Thyroid gland (tissue), 4 donors: ENCODE data around the gene LRRN3. TPM values are rescaled to one million over a fixed set of nuclear protein-coding genes. Genes with fewer than 3 reads are reported as not detected.

Experiments used
- DNase-seq, 2 donors: peaks; one replicate each; pipeline ENCODE4 v3.0.0-alpha.2; 2019
- H3K27ac ChIP-seq, 3 donors: fragments of 200-600 bp; sonication (generic); 1 replicate in 2 of 3; 2 replicates in 1 of 3; pipeline ENCODE4 v1.5.1; 2016 to 2019; ENCODE audit warnings: mild to moderate bottlenecking in 1 of 3, moderate library complexity in 1 of 3
- H3K27me3 ChIP-seq: fragments of 200-600 bp; sonication (generic); one replicate; pipeline ENCODE4 v1.5.1; 2019
- H3K36me3 ChIP-seq, 2 donors: fragments of 200-600 bp; sonication (generic); one replicate each; pipeline ENCODE4 v1.5.1; 2016 to 2019
- H3K4me1 ChIP-seq, 2 donors: fragments of 200-600 bp; sonication (generic); one replicate each; pipeline ENCODE4 v1.5.1; 2017 to 2019
- H3K4me3 ChIP-seq, 3 donors: fragments of 200-600 bp; sonication (generic); replicated peaks in 1 of 3; 1 replicate in 2 of 3; 2 replicates in 1 of 3; pipeline ENCODE4 v1.5.1; 2016; ENCODE audit warnings: mild to moderate bottlenecking in 1 of 3
- H3K9me3 ChIP-seq: fragments of 200-600 bp; sonication (generic); one replicate; pipeline ENCODE4 v1.5.1; 2017
- CTCF ChIP-seq, 6 experiments: fragments of 200-600 bp in 3 of 6; fragments of 450-650 bp in 3 of 6; sonication (generic) in 3 of 6; IDR thresholded peaks; one replicate each; pipeline ENCODE4 v1.5.1; 2016 to 2019; ENCODE audit warnings: antibody characterized with exemption in 6 of 6, mild to moderate bottlenecking in 2 of 6, inconsistent platforms in 1 of 6, moderate library complexity in 1 of 6
- POLR2A ChIP-seq, 2 donors: fragments of 450-650 bp; IDR thresholded peaks; one replicate each; pipeline ENCODE4 v1.6.1; 2017; ENCODE audit warnings: antibody characterized with exemption in 2 of 2, mild to moderate bottlenecking in 2 of 2, moderate library complexity in 1 of 2
- WGBS, 2 donors: methylation state at CpG; one replicate each; pipeline ENCODE4 v1.1.5; 2017; 5-methylcytosine and 5-hydroxymethylcytosine counted together
- intact Hi-C: fragments of 100-400 bp; cut with DNase I; formaldehyde crosslinking; loops from one replicate; pipeline ENCODE4 v1.15.1; 2023
- total RNA-seq, 4 donors: library from RNA; depleted of rRNA; stranded (reverse); fragments of >200 nt; gene quantifications; one replicate each; pipeline ENCODE4 v1.2.3, GENCODE V29; 2016

LRRN3 gene
- total RNA-seq, 4 donors from 2014 or later, result 5.9 to 15.9 (median 9.7) TPM

GRCh38 chr7:111075498-111075897, 15.4 kb upstream of the LRRN3 start:
- no peaks in the 10 kb centered on the region for H3K4me1 ChIP-seq
- no peaks in the 10 kb centered on the region for H3K36me3 ChIP-seq
- no peaks in the 10 kb centered on the region for H3K9me3 ChIP-seq
- intact Hi-C loops, result no loop called here
- TF ChIP-seq POLR2A (IDR thresholded peaks at IDR 0.05) (no peak), CTCF (IDR thresholded peaks at IDR 0.05) (no peak)
- no peaks in the 10 kb centered on the region for H3K27me3 ChIP-seq
- WGBS, 2 donors, result 94% methylated on average over 5 of the region's 5 CpGs
- DNase-seq, result no peak
- no peak overlapping the region for H3K27ac ChIP-seq
- no peak overlapping the region for H3K4me3 ChIP-seq

GRCh38 chr7:111076205-111076604, 14.7 kb upstream of the LRRN3 start:
- Histone ChIP-seq H3K9me3 (no peaks in the 10 kb centered on the region), H3K27me3 (no peaks in the 10 kb centered on the region), H3K36me3 (no peaks in the 10 kb centered on the region), H3K4me3 (no peak overlapping the region), H3K4me1 (peaks cover under 1 to 4% of the 10 kb centered on the region in 2 donors), H3K27ac (no peak overlapping the region)
- intact Hi-C loops, result no loop called here
- no peak for DNase-seq
- TF ChIP-seq POLR2A (IDR thresholded peaks at IDR 0.05) (no peak), CTCF (IDR thresholded peaks at IDR 0.05) (no peak)

- DNase-seq, result no peak
- H3K4me3 ChIP-seq, result no peak overlapping the region
- H3K36me3 ChIP-seq, result no peaks in the 10 kb centered on the region
- WGBS, 2 donors, result 96 to 100% methylated on average over 2 of the region's 2 CpGs
- no peak overlapping the region for H3K27ac ChIP-seq
- no peaks in the 10 kb centered on the region for H3K27me3 ChIP-seq
- intact Hi-C loops, result no loop called here
- no peak for TF ChIP-seq CTCF (IDR thresholded peaks at IDR 0.05)
- no peak for TF ChIP-seq POLR2A (IDR thresholded peaks at IDR 0.05)
- peaks cover 8 to 12% of the 10 kb centered on the region in 2 donors for H3K4me1 ChIP-seq
- H3K9me3 ChIP-seq, result no peaks in the 10 kb centered on the region
Measured at GRCh38 chr7:111077001-111077400, 13.9 kb upstream of the LRRN3 start.

- Histone ChIP-seq H3K4me1 (peaks cover 27 to 35% of the 10 kb centered on the region in 2 donors), H3K27me3 (no peaks in the 10 kb centered on the region), H3K36me3 (no peaks in the 10 kb centered on the region), H3K9me3 (no peaks in the 10 kb centered on the region), H3K4me3 (no peak overlapping the region), H3K27ac (no peak overlapping the region)
- DNase-seq, result no peak
- intact Hi-C loops, result no loop called here
- WGBS, 2 donors, result 92 to 95% methylated on average over 1 of the region's 1 CpG
- TF ChIP-seq POLR2A (IDR thresholded peaks at IDR 0.05) (no peak), CTCF (IDR thresholded peaks at IDR 0.05) (no peak)
Measured at GRCh38 chr7:111080495-111081105, 10.3 kb upstream of the LRRN3 start.

- no peak overlapping the region for H3K4me3 ChIP-seq
- no peak for DNase-seq
- no peaks in the 10 kb centered on the region for H3K27me3 ChIP-seq
- TF ChIP-seq CTCF (IDR thresholded peaks at IDR 0.05) (no peak), POLR2A (IDR thresholded peaks at IDR 0.05) (no peak)
- H3K36me3 ChIP-seq, result no peaks in the 10 kb centered on the region
- H3K27ac ChIP-seq, result peak overlapping the region in 2 of 3 donors; percentile 61 to 76
- 81 to 82% methylated on average over 4 of the region's 4 CpGs for WGBS, 2 donors
- H3K4me1 ChIP-seq, result peaks cover 27 to 35% of the 10 kb centered on the region in 2 donors
- intact Hi-C loops, result no loop called here
- H3K9me3 ChIP-seq, result no peaks in the 10 kb centered on the region
Measured at GRCh38 chr7:111081546-111082267, 9.2 kb upstream of the LRRN3 start.
